SIG-M5 (cell line): ENCODE data around the gene GSE1.
A peak's percentile ranks its signal among the peaks of the same experiment; 100 is the strongest.

Experiments
- DNase-seq: peaks from one replicate; lab custom pipeline; 2025; lab: John Stamatoyannopoulos, UW

Gene GSE1

DNA sequence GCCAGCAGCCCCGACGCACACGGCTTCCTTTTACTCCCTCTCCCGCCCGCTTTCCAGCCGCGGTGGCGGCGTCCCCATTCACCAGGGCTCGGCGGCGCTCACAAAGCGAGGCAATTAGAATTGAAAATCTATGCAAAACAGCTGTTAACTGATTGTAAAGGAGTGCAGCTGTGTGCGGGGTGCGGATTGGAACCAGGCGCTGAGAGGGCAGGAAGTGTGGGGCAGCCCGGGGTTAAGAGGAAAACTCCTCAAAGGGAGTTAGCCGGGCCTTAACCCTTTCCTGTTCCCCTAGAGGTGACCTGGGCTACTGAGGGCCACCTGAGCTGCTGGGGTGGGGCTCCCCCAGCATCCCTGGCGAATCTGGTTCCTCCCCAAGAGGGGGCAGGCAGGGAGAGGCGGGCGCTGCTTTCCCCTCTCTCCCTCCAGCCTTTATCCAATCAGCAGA lies 5.8 kb upstream of the GSE1 start:
- DNase-seq, result no peak

GRCh38 chr16:85607796-85608514 lies 5.2 kb upstream of the GSE1 start:
- DNase-seq, result no peak

DNA sequence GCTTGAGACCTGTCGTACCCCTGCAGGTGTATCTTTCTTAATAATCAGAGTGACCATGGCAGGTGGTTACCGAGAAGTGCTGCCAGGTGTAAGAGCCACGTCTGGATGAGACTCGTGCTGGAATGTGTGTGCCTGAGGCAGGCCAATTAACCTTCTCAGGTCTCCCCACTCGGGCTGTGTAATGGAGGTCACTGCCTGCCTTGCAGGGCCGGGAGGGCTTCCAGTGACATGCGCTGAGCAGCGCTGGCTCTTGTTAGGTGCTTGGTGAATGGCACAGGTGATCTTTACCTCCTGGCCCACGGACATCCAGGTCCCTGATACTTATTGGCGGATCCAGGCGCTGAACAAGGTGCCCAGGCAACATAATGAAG lies 4.6 kb upstream of the GSE1 start:
- no peak for DNase-seq

GRCh38 chr16:85608887-85609286 lies 4.2 kb upstream of the GSE1 start:
- no peak for DNase-seq

- DNase-seq, result no peak
These were observed 3.6 kb upstream of the GSE1 start for GRCh38 chr16:85609539-85609938.

DNA sequence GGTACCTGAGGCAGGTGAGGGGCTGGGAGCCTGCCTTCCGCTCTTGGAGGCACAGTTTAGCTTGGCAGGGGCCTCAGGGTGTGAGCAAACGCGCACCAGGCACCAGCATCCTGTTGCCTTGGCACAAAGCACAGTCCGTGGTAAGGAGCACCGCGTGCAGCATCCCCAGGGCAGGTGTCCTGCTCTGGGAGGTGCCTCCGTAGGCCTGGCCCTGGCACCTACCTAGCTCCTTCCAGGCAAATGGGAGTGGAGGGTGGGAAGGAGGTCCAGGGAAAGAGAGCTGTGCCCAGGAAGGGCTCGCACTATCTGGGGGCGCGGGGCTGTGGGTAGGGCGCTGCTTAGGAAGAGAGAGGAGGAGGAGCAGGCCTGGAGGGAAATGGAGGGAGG lies 3.1 kb upstream of the GSE1 start:
- DNase-seq, result no peak

GRCh38 chr16:85610446-85611193 lies 2.5 kb upstream of the GSE1 start:
- peak; percentile 35 for DNase-seq

GRCh38 chr16:85611194-85611443 lies 2.0 kb upstream of the GSE1 start:
- DNase-seq, result no peak

GRCh38 chr16:85611444-85612190 lies 1.5 kb upstream of the GSE1 start:
- DNase-seq, result no peak

- no peak for DNase-seq
These were observed 826 bp upstream of the GSE1 start for GRCh38 chr16:85612191-85612800.

DNA sequence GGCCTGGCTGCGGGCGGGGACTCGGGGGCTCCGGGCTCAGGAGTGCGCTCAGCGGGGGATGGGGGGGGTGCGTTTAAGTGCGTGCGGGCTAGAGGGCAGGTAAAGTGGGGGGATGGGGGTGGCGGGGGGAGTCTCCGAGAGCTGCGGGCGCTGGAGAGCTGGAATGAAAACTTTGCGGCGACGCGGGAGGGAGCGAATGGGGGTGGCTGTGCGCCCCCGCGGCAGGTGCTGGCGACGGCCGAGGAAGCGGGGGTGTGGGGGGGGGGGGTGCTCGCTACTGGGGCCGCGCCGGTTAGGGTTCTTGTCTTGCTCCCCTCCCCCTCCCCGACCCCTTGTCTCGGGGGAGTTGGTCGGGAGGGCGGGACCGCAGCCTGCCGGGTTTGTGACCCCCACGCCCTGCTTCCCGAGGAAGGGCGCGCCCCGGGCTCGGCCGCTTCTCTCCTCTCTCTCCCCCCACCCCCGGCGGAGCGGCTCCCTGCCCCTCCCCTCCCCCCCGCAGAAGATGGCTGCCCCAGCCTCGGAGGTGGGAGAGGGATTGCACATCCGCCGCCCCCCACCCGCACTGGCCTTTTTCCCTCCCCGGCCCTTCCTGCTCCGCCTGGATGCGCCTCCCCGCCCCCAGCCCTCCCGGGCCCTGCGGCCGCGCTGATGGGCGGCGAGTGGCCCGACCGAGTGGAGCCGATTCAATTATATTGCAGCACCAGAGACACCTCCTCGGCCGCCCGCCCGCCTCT lies 649 bp downstream of the GSE1 start:
- DNase-seq, result no peak

DNA sequence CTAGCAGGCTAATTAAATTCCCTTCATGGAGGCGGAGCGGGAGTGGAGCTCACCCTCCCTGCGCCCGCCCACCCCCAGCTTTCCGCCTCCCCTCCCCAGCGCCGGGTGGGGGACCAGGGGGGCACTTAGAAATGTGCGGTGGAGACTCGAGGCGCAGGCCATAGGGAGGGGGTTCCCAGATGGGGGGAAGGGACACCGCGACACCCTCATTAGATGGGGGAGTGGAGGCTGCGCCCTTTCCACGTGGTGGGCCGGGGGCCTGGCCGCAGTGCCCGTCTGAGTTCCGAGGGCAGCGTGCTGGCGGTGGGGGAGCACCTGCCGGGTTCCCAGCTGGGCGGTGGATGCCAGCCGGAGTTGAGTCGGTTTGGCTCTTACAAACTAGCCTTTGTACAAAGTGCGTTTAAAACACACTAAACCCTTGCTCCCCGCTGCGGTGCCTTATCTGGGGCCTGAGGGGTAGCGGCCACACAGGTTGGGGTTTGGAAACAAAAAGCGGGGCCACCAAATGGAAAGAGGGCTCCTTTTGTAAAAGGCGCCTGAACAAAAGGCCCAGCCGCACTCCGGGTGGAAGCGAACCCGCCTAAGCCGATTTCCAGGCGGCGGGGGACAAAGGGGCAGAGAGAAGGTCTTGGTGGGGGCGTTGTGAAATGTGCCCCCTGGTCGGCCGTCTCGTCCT lies 1.4 kb downstream of the GSE1 start:
- no peak for DNase-seq

- DNase-seq, result no peak
These were observed 2.1 kb downstream of the GSE1 start for GRCh38 chr16:85615014-85615851.

- DNase-seq, result peak; percentile 91
These were observed 2.9 kb downstream of the GSE1 start for GRCh38 chr16:85615852-85616606.

DNA sequence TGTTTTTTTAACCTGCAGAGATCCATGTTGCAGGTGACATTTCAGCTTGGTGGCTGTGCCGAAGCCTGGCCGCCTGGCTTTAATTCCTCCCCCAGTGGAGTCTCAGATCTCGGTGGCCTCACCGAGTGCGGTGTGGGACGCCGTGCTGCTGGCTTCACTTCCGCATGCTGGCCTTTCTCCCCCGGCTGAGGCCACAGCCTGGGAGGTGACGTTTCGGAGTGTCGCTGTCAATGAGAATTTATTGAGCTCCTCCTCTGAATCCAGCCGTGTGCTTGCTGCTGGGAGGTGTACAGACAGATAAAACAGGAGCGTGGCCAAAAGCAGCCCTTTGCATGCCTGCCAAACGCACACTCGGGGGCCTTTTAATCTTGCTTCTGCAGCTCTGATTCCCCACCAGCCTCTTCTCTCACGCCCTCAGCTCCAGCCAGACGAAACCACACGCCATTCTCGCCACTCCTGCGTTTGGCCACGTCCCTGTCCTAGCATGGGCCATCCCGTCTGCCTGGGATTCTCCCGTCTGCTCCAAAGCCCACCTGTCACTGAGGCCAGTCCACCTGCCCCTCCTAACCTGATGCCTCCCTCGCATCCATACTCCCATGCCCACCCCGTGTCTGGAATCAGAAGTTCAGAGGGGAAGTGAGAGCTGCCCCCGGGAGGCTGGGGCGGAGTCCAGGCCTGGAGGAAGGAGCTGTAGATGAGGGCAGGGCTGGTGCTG lies 3.6 kb downstream of the GSE1 start:
- DNase-seq, result no peak

DNA sequence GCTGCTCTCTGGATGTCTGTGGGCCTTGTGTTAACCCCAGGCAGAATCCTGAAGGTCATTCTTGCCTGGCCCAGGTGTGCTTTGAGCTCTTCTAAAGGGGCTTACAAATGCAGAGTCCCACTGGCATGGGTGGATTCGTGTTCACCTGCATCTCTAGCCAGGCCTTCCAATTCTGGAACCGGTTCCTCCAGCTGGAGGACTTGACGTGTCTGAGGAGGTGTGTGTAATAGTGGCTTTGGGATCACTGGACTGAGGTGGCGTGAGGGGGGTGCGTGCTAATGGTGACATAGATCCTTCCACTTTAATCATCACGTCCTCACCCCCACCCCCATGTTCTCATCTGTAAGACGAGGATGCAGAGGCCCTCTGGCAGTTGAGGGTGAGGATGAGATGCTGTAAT lies 4.8 kb downstream of the GSE1 start:
- DNase-seq, result no peak

GRCh38 chr16:85618521-85618920 lies 5.4 kb downstream of the GSE1 start:
- DNase-seq, result no peak

DNA sequence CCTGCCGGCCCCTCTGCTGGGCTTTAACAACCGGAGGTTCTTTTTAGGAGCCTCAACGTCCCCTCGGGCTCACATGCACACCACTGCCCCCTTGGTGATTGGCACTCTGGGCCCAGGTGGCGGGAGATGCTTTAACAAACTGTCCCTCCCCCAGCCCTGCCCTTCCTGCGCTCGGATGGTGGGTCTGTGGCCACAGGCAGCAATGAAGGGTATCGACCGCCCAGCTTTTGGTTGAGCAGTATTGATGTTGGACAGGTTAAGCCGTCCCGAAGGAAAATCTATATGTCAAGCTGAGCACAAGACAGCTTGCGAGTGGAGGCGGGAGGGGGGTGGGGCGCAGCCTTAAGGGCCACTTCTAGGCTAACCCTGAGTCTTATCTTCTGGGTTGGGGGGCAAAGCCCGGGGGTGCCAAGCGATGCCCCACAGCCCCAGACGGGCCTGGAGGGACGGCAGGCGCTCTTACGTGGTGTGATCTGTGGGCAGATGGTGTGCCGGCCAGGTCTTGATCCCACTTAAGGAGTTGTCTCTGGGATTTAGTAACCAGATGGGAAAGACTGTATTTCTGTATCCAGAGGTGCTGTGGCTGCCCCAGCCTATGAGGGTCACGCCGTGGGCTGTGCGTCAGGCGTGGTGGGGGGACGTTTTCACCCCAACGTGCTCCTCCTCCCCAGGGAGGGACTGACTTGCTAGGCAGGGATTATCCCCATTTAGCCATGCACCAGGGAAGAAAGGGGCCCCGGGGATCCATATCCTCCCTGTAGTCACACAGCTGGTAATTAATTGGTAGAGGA lies 6.2 kb downstream of the GSE1 start:
- no peak for DNase-seq
